ENCODE results near the gene CAPRIN1.

The CAPRIN1 gene

GRCh38 chr11:34072041-34072440 lies 20.5 kb downstream of the CAPRIN1 start:
- H3K27me3 ChIP-seq (ENCODE audit: insufficient read depth, low read depth, severe bottlenecking), result no peaks in the 10 kb centered on the region
- H3K27ac ChIP-seq, result no peak overlapping the region
- H3K4me3 ChIP-seq (ENCODE audit: low read depth, low read length), result no peak overlapping the region
- no peak for TF ChIP-seq CTCF (IDR thresholded peaks at IDR 0.05; ENCODE audit: low read depth, low read length)
- H3K36me3 ChIP-seq, result peaks cover 82% of the 10 kb centered on the region
- no peak for DNase-seq
- no peaks in the 10 kb centered on the region for H3K9me3 ChIP-seq (ENCODE audit: severe bottlenecking)

GRCh38 chr11:34072832-34073231 lies 21.3 kb downstream of the CAPRIN1 start:
- Histone ChIP-seq H3K27ac (no peak overlapping the region), H3K4me3 (ENCODE audit: low read depth, low read length) (no peak overlapping the region), H3K36me3 (peaks cover 84% of the 10 kb centered on the region), H3K9me3 (ENCODE audit: severe bottlenecking) (no peaks in the 10 kb centered on the region), H3K27me3 (ENCODE audit: insufficient read depth, low read depth, severe bottlenecking) (no peaks in the 10 kb centered on the region)
- TF ChIP-seq CTCF (IDR thresholded peaks at IDR 0.05; ENCODE audit: low read depth, low read length), result no peak
- DNase-seq, result no peak

GRCh38 chr11:34074391-34074790 lies 22.9 kb downstream of the CAPRIN1 start:
- no peak overlapping the region for H3K4me3 ChIP-seq (ENCODE audit: low read depth, low read length)
- DNase-seq, result no peak
- no peaks in the 10 kb centered on the region for H3K27me3 ChIP-seq (ENCODE audit: insufficient read depth, low read depth, severe bottlenecking)
- H3K36me3 ChIP-seq, result peaks cover 90% of the 10 kb centered on the region
- no peak overlapping the region for H3K27ac ChIP-seq
- H3K9me3 ChIP-seq (ENCODE audit: severe bottlenecking), result no peaks in the 10 kb centered on the region
- no peak for TF ChIP-seq CTCF (IDR thresholded peaks at IDR 0.05; ENCODE audit: low read depth, low read length)

- Histone ChIP-seq H3K4me3 (ENCODE audit: low read depth, low read length) (no peak overlapping the region), H3K27me3 (ENCODE audit: insufficient read depth, low read depth, severe bottlenecking) (no peaks in the 10 kb centered on the region), H3K27ac (no peak overlapping the region), H3K9me3 (ENCODE audit: severe bottlenecking) (no peaks in the 10 kb centered on the region), H3K36me3 (peaks cover 93% of the 10 kb centered on the region)
- no peak for DNase-seq
- no peak for TF ChIP-seq CTCF (IDR thresholded peaks at IDR 0.05; ENCODE audit: low read depth, low read length)
Measured at GRCh38 chr11:34075178-34075820, 23.8 kb downstream of the CAPRIN1 start.

GRCh38 chr11:34080609-34081008 lies 29.1 kb downstream of the CAPRIN1 start:
- DNase-seq, result no peak
- Histone ChIP-seq H3K9me3 (ENCODE audit: severe bottlenecking) (no peaks in the 10 kb centered on the region), H3K27me3 (ENCODE audit: insufficient read depth, low read depth, severe bottlenecking) (no peaks in the 10 kb centered on the region), H3K36me3 (peaks cover 96% of the 10 kb centered on the region), H3K27ac (no peak overlapping the region), H3K4me3 (ENCODE audit: low read depth, low read length) (no peak overlapping the region)
- TF ChIP-seq CTCF (IDR thresholded peaks at IDR 0.05; ENCODE audit: low read depth, low read length), result no peak

GRCh38 chr11:34084637-34085036 lies 33.1 kb downstream of the CAPRIN1 start:
- Histone ChIP-seq H3K9me3 (ENCODE audit: severe bottlenecking) (no peaks in the 10 kb centered on the region), H3K27ac (no peak overlapping the region), H3K4me3 (ENCODE audit: low read depth, low read length) (no peak overlapping the region), H3K36me3 (peaks cover 93% of the 10 kb centered on the region), H3K27me3 (ENCODE audit: insufficient read depth, low read depth, severe bottlenecking) (no peaks in the 10 kb centered on the region)
- no peak for DNase-seq
- no peak for TF ChIP-seq CTCF (IDR thresholded peaks at IDR 0.05; ENCODE audit: low read depth, low read length)

Measured in WERI-Rb-1 (cell line).